GM12878 (cell line): ENCODE measurements around the gene HAO2. TPM values are rescaled to one million over a fixed set of nuclear protein-coding genes. Genes with fewer than 3 reads are reported as not detected.

Experiments used
- ATAC-seq: fragments of 200-7000 bp; cut with Tn5 transposase; 3 replicates; pipeline ENCODE4 v1.9.1; 2020; ENCODE audit warnings: mild to moderate bottlenecking, moderate library complexity
- BruUV-seq: library from RNA; stranded (reverse); fragments of 400-500 nt; replicated peaks from 2 replicates; lab custom pipeline; 2021; lab: Mats Ljungman, UMichigan
- CTCF ChIA-PET: fragments of 300-600 bp; sonication (Branson Sonifier 250); formaldehyde crosslinking; extraction: SDS; loops from one replicate; lab custom pipeline; 2021; ENCODE audit warnings: inconsistent platforms; lab: Yijun Ruan, JAX
- POLR2A ChIA-PET: fragments of 350-600 bp; formaldehyde crosslinking; extraction: SDS; loops from one replicate; lab custom pipeline; 2021; ENCODE audit warnings: inconsistent platforms; lab: Charles Lee
- RAD21 ChIA-PET: fragments of 300-600 bp; sonication (Branson Sonifier 250); formaldehyde crosslinking; loops from one replicate; lab custom pipeline; 2023; ENCODE audit warnings: antibody characterized with exemption; ENCODE audit not compliant: unreplicated experiment; lab: Charles Lee
- SMC1A ChIA-PET: fragments of 300-600 bp; sonication (Branson Sonifier 250); formaldehyde crosslinking; loops from one replicate; lab custom pipeline; 2023; ENCODE audit not compliant: unreplicated experiment, uncharacterized antibody; lab: Charles Lee
- DNase-seq: peaks from one replicate; pipeline ENCODE4 v3.0.0-alpha.2; 2011; ENCODE audit warnings: low read depth, low spot score
- FAIRE-seq: peaks from 3 replicates; lab custom pipeline; 2011; peaks lifted over from hg19 to GRCh38; lab: Jason Lieb, UNC
- H2AFZ ChIP-seq: 2 replicates; pipeline ENCODE4 v1.6.0; 2011; ENCODE audit warnings: low read depth, low read length, control low read depth; ENCODE audit not compliant: control insufficient read depth
- H3K27ac ChIP-seq: 2 replicates; pipeline ENCODE4 v1.5.1; 2011; ENCODE audit warnings: control low read depth; ENCODE audit not compliant: control insufficient read depth, insufficient read depth
- H3K27me3 ChIP-seq, 2 experiments: replicated peaks in 1 of 2; 2 replicates each; pipeline versions ENCODE4 v1.6.0 to v1.6.1; 2011; ENCODE audit warnings: low read length in 1 of 2; ENCODE audit not compliant: control insufficient read depth in 2 of 2, insufficient read depth in 2 of 2
- H3K36me3 ChIP-seq, 2 experiments: 2 replicates each; pipeline ENCODE4 v1.5.1; 2011; ENCODE audit warnings: low read length in 1 of 2; ENCODE audit not compliant: control insufficient read depth in 2 of 2, insufficient read depth in 2 of 2
- H3K4me1 ChIP-seq: 2 replicates; pipeline ENCODE4 v1.6.1; 2011; ENCODE audit warnings: mild to moderate bottlenecking, low read length, moderate library complexity, mixed read lengths; ENCODE audit not compliant: control insufficient read depth, insufficient read depth
- H3K4me2 ChIP-seq: 2 replicates; pipeline ENCODE4 v1.6.0; 2011; ENCODE audit warnings: control low read depth; ENCODE audit not compliant: control insufficient read depth, insufficient read depth
- H3K4me3 ChIP-seq: fragments of 200-600 bp; sonication (generic); 2 replicates; pipeline ENCODE4 v1.5.1; 2016
- H3K79me2 ChIP-seq: 2 replicates; pipeline ENCODE4 v1.6.0; 2011; ENCODE audit warnings: low read length; ENCODE audit not compliant: control insufficient read depth, insufficient read depth
- H3K9ac ChIP-seq: 2 replicates; pipeline ENCODE4 v1.8.0; 2011; ENCODE audit warnings: low read length, control low read depth, mixed read lengths; ENCODE audit not compliant: control insufficient read depth, insufficient read depth
- H3K9me3 ChIP-seq: replicated peaks from 3 replicates; pipeline ENCODE4 v1.5.1; 2011; ENCODE audit warnings: mild to moderate bottlenecking, low read length; ENCODE audit not compliant: control insufficient read depth, insufficient read depth
- H4K20me1 ChIP-seq: 2 replicates; pipeline ENCODE4 v1.6.0; 2011; ENCODE audit not compliant: control insufficient read depth, insufficient read depth
- FOS ChIP-seq: IDR thresholded peaks from 3 replicates; pipeline ENCODE4 v1.6.1; 2011; ENCODE audit warnings: borderline replicate concordance; ENCODE audit not compliant: insufficient read length; ENCODE audit errors: extremely low read depth
- HCFC1 ChIP-seq: fragments of 150-350 bp; IDR thresholded peaks from 2 replicates; pipeline ENCODE4 v1.6.1; 2014; ENCODE audit warnings: low read length
- MTA3 ChIP-seq: IDR thresholded peaks from 2 replicates; pipeline ENCODE4 v1.6.1; 2012; ENCODE audit warnings: low read length, inconsistent platforms, borderline replicate concordance
- POU2F2 ChIP-seq: IDR thresholded peaks from 3 replicates; pipeline ENCODE4 v1.6.1; 2011; ENCODE audit warnings: low read depth, mild to moderate bottlenecking, low read length, borderline replicate concordance
- SMAD5 ChIP-seq: IDR thresholded peaks from 2 replicates; pipeline ENCODE4 v1.6.1; 2016; ENCODE audit warnings: antibody characterized with exemption, low read depth
- SPI1 ChIP-seq: IDR thresholded peaks from 2 replicates; pipeline ENCODE4 v1.6.1; 2011; ENCODE audit warnings: low read depth, mild to moderate bottlenecking, low read length, moderate library complexity, borderline replicate concordance; ENCODE audit not compliant: insufficient read depth
- YY1 ChIP-seq: IDR thresholded peaks from 2 replicates; pipeline ENCODE4 v1.6.1; 2011; ENCODE audit warnings: low read depth, mild to moderate bottlenecking, low read length
- WGBS: methylation state at CpG from one replicate; pipeline ENCODE4 v1.1.6; 2016; ENCODE audit warnings: low lambda C conversion rate; ENCODE audit not compliant: insufficient replicate concordance, insufficient coverage; ENCODE audit errors: missing lambda C conversion rate; 5-methylcytosine and 5-hydroxymethylcytosine counted together
- in situ Hi-C: fragments of 300-500 bp; cut with MboI; formaldehyde crosslinking; loops from 9 replicates; pipeline ENCODE4 v1.14.3; 2018; ENCODE audit warnings: mixed read lengths
- intact Hi-C: fragments of 100-400 bp; cut with micrococcal nuclease; formaldehyde crosslinking; loops from one replicate; pipeline ENCODE4 v1.14.2; 2022; ENCODE audit not compliant: unreplicated experiment
- polyA plus RNA-seq, 11 experiments: library from polyadenylated mRNA; depleted of rRNA in 4 of 11; unstranded in 6 of 11; stranded (reverse) in 5 of 11; fragments of >200 nt; fragmentation: Nextera tagmentation in 4 of 11; fragmentation: Illumina TruSeq in 1 of 11; extraction: Ambion mirVana in 4 of 11; extraction: Trizol in 1 of 11; gene quantifications; 1 replicate in 1 of 11; 2 replicates in 10 of 11; pipeline versions ENCODE4 v1.2.1 to v1.2.3, GENCODE V29; 2011 to 2016; ENCODE audit warnings: inconsistent platforms in 2 of 11, missing spikeins in 2 of 11, low read depth in 1 of 11
- total RNA-seq, 4 experiments: library from RNA; depleted of rRNA in 3 of 4; stranded (reverse); fragments of >200 nt in 3 of 4; fragmentation: Illumina TruSeq in 1 of 4; extraction: Trizol in 1 of 4; gene quantifications; 2 replicates each; pipeline versions ENCODE4 v1.2.1 to v1.2.3, GENCODE V29; 2013 to 2021
- TF ChIP-seq, protein P1 (sequence below): fragments of 450-650 bp; IDR thresholded peaks from 2 replicates; pipeline ENCODE4 v1.6.1; 2017; ENCODE audit warnings: mild to moderate bottlenecking, moderate library complexity

Gene HAO2
- total and polyA plus RNA-seq, 10 of the 15 experiments (the other 5 are each of a cell fraction or from before 2014, with no cell fraction given), result not detected

DNA sequence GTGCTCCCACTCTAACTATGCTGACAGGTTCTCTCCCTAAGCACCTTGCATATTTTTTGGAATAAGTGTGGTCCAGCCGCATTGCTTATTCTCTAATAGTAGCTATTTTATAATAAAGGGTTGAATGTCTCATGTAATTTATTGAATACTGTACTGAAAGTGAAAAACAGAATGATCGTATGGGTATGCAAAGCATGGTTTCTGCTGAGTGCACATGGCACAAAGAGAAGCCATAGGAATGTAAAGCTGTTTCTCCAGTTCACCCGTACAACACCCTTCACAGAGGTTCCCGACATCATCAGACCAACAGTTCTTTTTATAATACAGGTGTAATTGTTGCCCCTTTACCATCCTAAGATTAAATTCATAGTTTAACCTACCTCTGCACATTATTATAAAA is 8.9 kb upstream of the HAO2 start:
- CTCF ChIA-PET, result interaction anchor here (1.0 to 2.3 kb wide), 6 partner anchors 9 to 217 kb away, joined by 4 to 10 read pairs (median 5); no protein-coding TSS in a partner anchor
- RAD21 ChIA-PET, result interaction anchor here (1.0 kb wide), 1 partner anchor 69 kb away, joined by 4 read pairs; no protein-coding TSS in a partner anchor
- no peaks in the 10 kb centered on the region for H4K20me1 ChIP-seq

More for the DNA sequence above, 8.9 kb upstream of the HAO2 start:
- no peak for FAIRE-seq
- H2AFZ ChIP-seq, result no peak overlapping the region
- DNase-seq, result no peak
- ChIA-PET SMC1A (interaction anchor here (0.7 to 2.6 kb wide), 9 partner anchors 10 to 74 kb away, joined by 3 to 13 read pairs (median 6); no protein-coding TSS in a partner anchor), POLR2A (no interaction called here)
- no peak overlapping the region for H3K9ac ChIP-seq
- in situ Hi-C loops, result loop anchor here (5.0 kb wide), 1 partner anchor 48 kb away; no protein-coding TSS in a partner anchor
- H3K36me3 ChIP-seq, result no peaks in the 10 kb centered on the region
- no peaks in the 10 kb centered on the region; the same call in 2 of the 3 replicates for H3K9me3 ChIP-seq
- intact Hi-C loops, result loop anchor here (10.0 kb wide), 1 partner anchor 225 kb away; no protein-coding TSS in a partner anchor
- H3K27ac ChIP-seq, result no peak overlapping the region
- H3K4me2 ChIP-seq, result no peak overlapping the region
- BruUV-seq, result no TSS peak
- H3K27me3 ChIP-seq, result no peaks in the 10 kb centered on the region
- H3K79me2 ChIP-seq, result no peaks in the 10 kb centered on the region
- H3K4me1 ChIP-seq, result peaks cover 7% of the 10 kb centered on the region; the same call in 1 of the 2 replicates
- peak; percentile 64 for ATAC-seq
- WGBS, result 32% methylated on average over 4 of the region's 4 CpGs
- TF ChIP-seq YY1 (no peak), MTA3 (no peak), POU2F2 (0 out of 3 replicates have a peak, but pooled peaks have one; percentile 31), SPI1 (no peak), FOS (no peak), SMAD5 (no peak), HCFC1 (no peak)
- TF ChIP-seq, protein P1, sequence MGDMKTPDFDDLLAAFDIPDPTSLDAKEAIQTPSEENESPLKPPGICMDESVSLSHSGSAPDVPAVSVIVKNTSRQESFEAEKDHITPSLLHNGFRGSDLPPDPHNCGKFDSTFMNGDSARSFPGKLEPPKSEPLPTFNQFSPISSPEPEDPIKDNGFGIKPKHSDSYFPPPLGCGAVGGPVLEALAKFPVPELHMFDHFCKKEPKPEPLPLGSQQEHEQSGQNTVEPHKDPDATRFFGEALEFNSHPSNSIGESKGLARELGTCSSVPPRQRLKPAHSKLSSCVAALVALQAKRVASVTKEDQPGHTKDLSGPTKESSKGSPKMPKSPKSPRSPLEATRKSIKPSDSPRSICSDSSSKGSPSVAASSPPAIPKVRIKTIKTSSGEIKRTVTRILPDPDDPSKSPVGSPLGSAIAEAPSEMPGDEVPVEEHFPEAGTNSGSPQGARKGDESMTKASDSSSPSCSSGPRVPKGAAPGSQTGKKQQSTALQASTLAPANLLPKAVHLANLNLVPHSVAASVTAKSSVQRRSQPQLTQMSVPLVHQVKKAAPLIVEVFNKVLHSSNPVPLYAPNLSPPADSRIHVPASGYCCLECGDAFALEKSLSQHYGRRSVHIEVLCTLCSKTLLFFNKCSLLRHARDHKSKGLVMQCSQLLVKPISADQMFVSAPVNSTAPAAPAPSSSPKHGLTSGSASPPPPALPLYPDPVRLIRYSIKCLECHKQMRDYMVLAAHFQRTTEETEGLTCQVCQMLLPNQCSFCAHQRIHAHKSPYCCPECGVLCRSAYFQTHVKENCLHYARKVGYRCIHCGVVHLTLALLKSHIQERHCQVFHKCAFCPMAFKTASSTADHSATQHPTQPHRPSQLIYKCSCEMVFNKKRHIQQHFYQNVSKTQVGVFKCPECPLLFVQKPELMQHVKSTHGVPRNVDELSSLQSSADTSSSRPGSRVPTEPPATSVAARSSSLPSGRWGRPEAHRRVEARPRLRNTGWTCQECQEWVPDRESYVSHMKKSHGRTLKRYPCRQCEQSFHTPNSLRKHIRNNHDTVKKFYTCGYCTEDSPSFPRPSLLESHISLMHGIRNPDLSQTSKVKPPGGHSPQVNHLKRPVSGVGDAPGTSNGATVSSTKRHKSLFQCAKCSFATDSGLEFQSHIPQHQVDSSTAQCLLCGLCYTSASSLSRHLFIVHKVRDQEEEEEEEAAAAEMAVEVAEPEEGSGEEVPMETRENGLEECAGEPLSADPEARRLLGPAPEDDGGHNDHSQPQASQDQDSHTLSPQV, result no peak
- no peak overlapping the region for H3K4me3 ChIP-seq
